SU-DHL-6 (cell line): Measurements from ENCODE around the gene PARP16.

Experiments used
- EZH2phosphoT487 ChIP-seq: fragments of 200-600 bp; sonication (generic), shearing (Covaris generic); conservative IDR thresholded peaks from 2 replicates; pipeline ENCODE4 v1.6.1; 2018; ENCODE audit warnings: mild to moderate bottlenecking, antibody characterized with exemption, low read length, moderate library complexity, mixed read lengths
- TF ChIP-seq, protein P1 (sequence below): fragments of 200-600 bp; sonication (generic); IDR thresholded peaks from one replicate; pipeline ENCODE4 v1.5.1; 2017; ENCODE audit warnings: antibody characterized with exemption, mild to moderate bottlenecking, low read length, moderate library complexity; ENCODE audit not compliant: insufficient read depth, poor library complexity, severe bottlenecking

- TF ChIP-seq, protein P1, sequence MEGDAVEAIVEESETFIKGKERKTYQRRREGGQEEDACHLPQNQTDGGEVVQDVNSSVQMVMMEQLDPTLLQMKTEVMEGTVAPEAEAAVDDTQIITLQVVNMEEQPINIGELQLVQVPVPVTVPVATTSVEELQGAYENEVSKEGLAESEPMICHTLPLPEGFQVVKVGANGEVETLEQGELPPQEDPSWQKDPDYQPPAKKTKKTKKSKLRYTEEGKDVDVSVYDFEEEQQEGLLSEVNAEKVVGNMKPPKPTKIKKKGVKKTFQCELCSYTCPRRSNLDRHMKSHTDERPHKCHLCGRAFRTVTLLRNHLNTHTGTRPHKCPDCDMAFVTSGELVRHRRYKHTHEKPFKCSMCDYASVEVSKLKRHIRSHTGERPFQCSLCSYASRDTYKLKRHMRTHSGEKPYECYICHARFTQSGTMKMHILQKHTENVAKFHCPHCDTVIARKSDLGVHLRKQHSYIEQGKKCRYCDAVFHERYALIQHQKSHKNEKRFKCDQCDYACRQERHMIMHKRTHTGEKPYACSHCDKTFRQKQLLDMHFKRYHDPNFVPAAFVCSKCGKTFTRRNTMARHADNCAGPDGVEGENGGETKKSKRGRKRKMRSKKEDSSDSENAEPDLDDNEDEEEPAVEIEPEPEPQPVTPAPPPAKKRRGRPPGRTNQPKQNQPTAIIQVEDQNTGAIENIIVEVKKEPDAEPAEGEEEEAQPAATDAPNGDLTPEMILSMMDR = no peak
- TF ChIP-seq EZH2phosphoT487 = no peak
Observed at GRCh38 chr15:65233696-65234095, 53.0 kb downstream of the PARP16 start.
